Parathyroid adenoma (tissue), 2 donors: ENCODE results near the gene SCGB1A1.
"Not testable (repeated sequence)": the region's sequence is repeated elsewhere in the genome, so short reads cannot be mapped to it uniquely, and the experiment has no call there.

ENCODE experiments used
- H2AFZ ChIP-seq: fragments of 300-600 bp; sonication (generic); one replicate; pipeline ENCODE4 v1.7.0; 2017; ENCODE audit warnings: antibody characterized with exemption, mild to moderate bottlenecking
- H3K27ac ChIP-seq: fragments of 300-600 bp; sonication (generic); one replicate; pipeline ENCODE4 v1.7.0; 2017
- H3K27me3 ChIP-seq: fragments of 300-600 bp; sonication (generic); one replicate; pipeline ENCODE4 v1.7.0; 2017; ENCODE audit warnings: low read length; ENCODE audit not compliant: control insufficient read depth, insufficient read depth
- H3K36me3 ChIP-seq: fragments of 300-600 bp; sonication (generic); one replicate; pipeline ENCODE4 v1.7.0; 2017; ENCODE audit warnings: low read length; ENCODE audit not compliant: control insufficient read depth, insufficient read depth
- H3K4me1 ChIP-seq: fragments of 300-600 bp; sonication (generic); one replicate; pipeline ENCODE4 v1.7.0; 2017; ENCODE audit warnings: control low read depth
- H3K4me2 ChIP-seq: fragments of 300-600 bp; sonication (generic); one replicate; pipeline ENCODE4 v1.7.0; 2017; ENCODE audit warnings: low read length
- H3K4me3 ChIP-seq: fragments of 300-600 bp; sonication (generic); one replicate; pipeline ENCODE4 v1.7.0; 2017; ENCODE audit warnings: low read depth, low read length
- H3K79me2 ChIP-seq: fragments of 300-600 bp; sonication (generic); one replicate; pipeline ENCODE4 v1.7.0; 2017; ENCODE audit warnings: control low read depth
- H3K9ac ChIP-seq: fragments of 300-600 bp; sonication (generic); one replicate; pipeline ENCODE4 v1.7.0; 2017; ENCODE audit warnings: mild to moderate bottlenecking
- H3K9me3 ChIP-seq: fragments of 300-600 bp; sonication (generic); one replicate; pipeline ENCODE4 v1.7.0; 2017; ENCODE audit warnings: low read length; ENCODE audit not compliant: control insufficient read depth
- TF ChIP-seq, protein P1 (sequence below): fragments of 300-600 bp; sonication (generic); IDR thresholded peaks from one replicate; pipeline ENCODE4 v1.7.0; 2017; ENCODE audit warnings: antibody characterized with exemption, mild to moderate bottlenecking
- donor health status: primary hyperparathyroidism.

Gene SCGB1A1

DNA sequence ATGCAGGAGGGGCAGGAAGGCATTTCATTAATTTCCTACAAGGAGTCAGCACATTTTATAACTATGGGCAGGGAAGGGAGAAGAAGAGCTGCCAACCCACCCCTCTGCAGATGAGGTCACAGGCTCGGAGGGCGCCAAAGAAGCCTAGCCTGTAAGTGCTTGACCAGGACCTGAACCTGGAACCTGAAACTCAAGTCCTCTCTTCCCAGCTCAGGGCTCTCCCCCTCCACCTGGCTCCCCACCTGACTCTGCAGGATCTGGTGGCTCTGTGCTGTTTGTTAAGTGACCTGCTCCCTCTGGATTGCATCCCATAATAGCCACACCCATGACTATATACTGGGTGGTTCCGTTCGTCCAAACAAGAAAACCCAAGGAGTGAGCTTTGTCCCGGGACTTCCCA, 27.3 kb downstream of the SCGB1A1 start:
- H2AFZ ChIP-seq: no peak overlapping the region
- no peak overlapping the region for H3K4me2 ChIP-seq
- no peaks in the 10 kb centered on the region for H3K9me3 ChIP-seq
- no peaks in the 10 kb centered on the region for H3K27me3 ChIP-seq
- no peaks in the 10 kb centered on the region for H3K36me3 ChIP-seq
- no peak overlapping the region for H3K27ac ChIP-seq
- no peaks in the 10 kb centered on the region for H3K79me2 ChIP-seq
- no peak overlapping the region for H3K4me3 ChIP-seq
- H3K9ac ChIP-seq: no peak overlapping the region
- TF ChIP-seq, protein P1, sequence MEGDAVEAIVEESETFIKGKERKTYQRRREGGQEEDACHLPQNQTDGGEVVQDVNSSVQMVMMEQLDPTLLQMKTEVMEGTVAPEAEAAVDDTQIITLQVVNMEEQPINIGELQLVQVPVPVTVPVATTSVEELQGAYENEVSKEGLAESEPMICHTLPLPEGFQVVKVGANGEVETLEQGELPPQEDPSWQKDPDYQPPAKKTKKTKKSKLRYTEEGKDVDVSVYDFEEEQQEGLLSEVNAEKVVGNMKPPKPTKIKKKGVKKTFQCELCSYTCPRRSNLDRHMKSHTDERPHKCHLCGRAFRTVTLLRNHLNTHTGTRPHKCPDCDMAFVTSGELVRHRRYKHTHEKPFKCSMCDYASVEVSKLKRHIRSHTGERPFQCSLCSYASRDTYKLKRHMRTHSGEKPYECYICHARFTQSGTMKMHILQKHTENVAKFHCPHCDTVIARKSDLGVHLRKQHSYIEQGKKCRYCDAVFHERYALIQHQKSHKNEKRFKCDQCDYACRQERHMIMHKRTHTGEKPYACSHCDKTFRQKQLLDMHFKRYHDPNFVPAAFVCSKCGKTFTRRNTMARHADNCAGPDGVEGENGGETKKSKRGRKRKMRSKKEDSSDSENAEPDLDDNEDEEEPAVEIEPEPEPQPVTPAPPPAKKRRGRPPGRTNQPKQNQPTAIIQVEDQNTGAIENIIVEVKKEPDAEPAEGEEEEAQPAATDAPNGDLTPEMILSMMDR: no peak
- peaks cover 11% of the 10 kb centered on the region for H3K4me1 ChIP-seq

DNA sequence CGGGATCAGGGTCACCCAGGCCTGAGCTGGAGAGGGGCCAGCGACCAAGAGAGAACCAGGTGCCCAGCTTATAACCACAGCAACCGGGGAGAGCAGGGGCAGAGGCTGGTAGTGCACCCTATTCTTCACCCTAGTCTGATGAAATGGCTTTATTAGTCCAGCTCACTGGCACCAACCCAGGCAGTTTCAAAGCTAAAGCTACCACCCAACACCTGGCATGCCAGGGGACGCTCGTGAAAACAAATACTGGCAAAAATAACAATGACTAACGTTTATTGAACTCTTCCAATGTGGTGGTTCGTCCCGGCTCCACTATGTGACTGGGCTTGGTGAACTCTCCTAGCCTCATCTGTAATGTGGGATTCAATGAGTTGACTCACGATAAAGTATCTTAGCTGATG, 30.6 kb downstream of the SCGB1A1 start:
- Histone ChIP-seq H3K9me3 (no peaks in the 10 kb centered on the region), H3K4me1 (peaks cover 8% of the 10 kb centered on the region), H3K79me2 (no peaks in the 10 kb centered on the region), H3K4me3 (no peak overlapping the region), H3K4me2 (no peak overlapping the region), H3K36me3 (no peaks in the 10 kb centered on the region), H3K27ac (no peak overlapping the region), H2AFZ (no peak overlapping the region), H3K27me3 (no peaks in the 10 kb centered on the region), H3K9ac (no peak overlapping the region)
- TF ChIP-seq, protein P1: no peak

DNA sequence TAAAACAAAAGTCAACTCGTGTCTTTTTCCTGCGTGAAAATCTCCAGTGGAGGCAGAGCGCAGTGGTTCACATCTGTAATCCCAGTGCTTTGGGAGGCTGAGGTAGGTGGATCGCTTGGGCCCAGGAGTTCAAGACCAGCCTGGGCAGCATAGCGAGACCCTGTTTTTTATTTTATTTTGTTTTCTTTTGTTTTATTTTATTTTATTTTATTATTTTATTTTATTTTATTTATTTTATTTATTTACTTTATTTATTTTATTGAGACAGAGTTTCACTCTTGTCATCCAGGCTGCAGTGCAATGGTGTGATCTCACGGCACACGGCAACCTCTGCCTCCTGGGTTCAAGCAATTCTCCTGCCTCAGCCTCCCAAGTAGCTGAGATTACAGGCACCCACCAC, 31.1 kb downstream of the SCGB1A1 start:
- H3K27ac ChIP-seq, H2AFZ ChIP-seq, H3K9me3 ChIP-seq, H3K27me3 ChIP-seq, H3K9ac ChIP-seq, H3K4me2 ChIP-seq, H3K4me3 ChIP-seq, H3K79me2 ChIP-seq, H3K36me3 ChIP-seq, H3K4me1 ChIP-seq: not testable (repeated sequence)

DNA sequence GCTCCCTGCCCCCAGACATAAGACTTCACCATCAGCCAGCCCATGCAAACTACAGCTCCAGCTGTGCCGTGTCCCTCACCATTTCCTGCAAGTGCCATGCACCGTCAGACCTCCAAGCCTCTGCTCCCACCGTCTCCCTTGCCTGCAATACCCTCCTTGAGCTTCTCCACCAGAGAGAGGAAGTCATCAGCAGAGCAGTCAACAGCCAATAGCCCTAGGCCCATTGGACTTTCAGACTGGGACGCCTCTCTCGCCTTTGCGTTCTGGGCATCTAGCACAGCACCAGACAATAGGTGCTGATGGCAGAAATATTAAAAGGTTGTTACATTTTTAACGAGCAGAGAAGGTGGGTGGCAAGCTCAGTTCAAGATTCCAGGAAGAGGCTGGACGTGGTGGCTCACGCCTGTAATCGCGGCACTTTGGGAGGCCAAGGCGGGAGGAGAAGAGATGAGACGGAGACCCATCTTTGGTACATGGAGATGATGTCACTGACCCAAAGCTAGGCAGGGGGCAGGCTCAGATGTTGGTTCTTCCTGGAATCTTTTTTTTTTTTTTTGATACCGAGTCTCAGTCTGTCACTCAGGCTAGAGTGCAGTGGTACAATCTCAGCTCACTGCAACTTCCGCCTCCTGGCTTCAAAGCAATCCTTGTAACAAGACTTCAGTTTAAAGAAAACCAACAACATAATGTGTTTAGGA, 31.9 kb downstream of the SCGB1A1 start:
- no peaks in the 10 kb centered on the region for H3K36me3 ChIP-seq
- H3K4me2 ChIP-seq: no peak overlapping the region
- H3K9me3 ChIP-seq: no peaks in the 10 kb centered on the region
- H3K27ac ChIP-seq: no peak overlapping the region
- H2AFZ ChIP-seq: no peak overlapping the region
- H3K27me3 ChIP-seq: no peaks in the 10 kb centered on the region
- H3K4me1 ChIP-seq: no peaks in the 10 kb centered on the region
- no peak overlapping the region for H3K4me3 ChIP-seq
- no peaks in the 10 kb centered on the region for H3K79me2 ChIP-seq
- TF ChIP-seq, protein P1: no peak
- no peak overlapping the region for H3K9ac ChIP-seq

DNA sequence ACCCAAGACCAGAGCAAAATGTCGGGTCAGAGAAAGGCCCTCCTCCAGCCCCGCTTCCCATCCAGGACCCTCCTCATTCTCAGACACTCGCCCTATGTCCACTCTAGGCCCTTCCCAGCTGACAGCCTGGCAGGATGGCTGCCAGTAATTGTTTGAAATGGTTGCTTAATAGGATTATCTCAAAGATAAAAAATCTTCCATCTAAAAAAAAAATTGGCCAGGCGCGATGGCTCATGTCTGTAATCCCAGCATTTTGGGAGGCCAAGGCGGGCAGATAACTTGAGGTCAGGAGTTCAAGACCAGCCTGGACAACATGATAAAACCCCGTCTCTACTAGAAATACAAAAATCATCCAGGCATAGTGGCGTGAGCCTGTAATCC, 32.4 kb downstream of the SCGB1A1 start:
- H3K4me3 ChIP-seq: no peak overlapping the region
- no peaks in the 10 kb centered on the region for H3K79me2 ChIP-seq
- no peak overlapping the region for H3K27ac ChIP-seq
- no peaks in the 10 kb centered on the region for H3K36me3 ChIP-seq
- H2AFZ ChIP-seq: no peak overlapping the region
- no peaks in the 10 kb centered on the region for H3K27me3 ChIP-seq
- H3K4me1 ChIP-seq: no peaks in the 10 kb centered on the region
- TF ChIP-seq, protein P1: no peak
- no peak overlapping the region for H3K9ac ChIP-seq
- no peaks in the 10 kb centered on the region for H3K9me3 ChIP-seq
- no peak overlapping the region for H3K4me2 ChIP-seq
